HL-60 (cell line): ENCODE measurements around the gene SPRR5.

ENCODE experiments used
- DNase-seq, 2 experiments: peaks; one replicate each; pipeline ENCODE4 v3.0.0-alpha.2; 2010 to 2020; ENCODE audit warnings: low read depth in 1 of 2, low spot score in 1 of 2
- H3K27ac ChIP-seq: fragments of 250-450 bp; sonication (Bioruptor Pico); replicated peaks from 2 replicates; pipeline ENCODE4 v1.5.1; 2020; ENCODE audit warnings: mild to moderate bottlenecking, moderate library complexity
- H3K27me3 ChIP-seq: fragments of 250-450 bp; sonication (Bioruptor Pico); 2 replicates; pipeline ENCODE4 v1.5.1; 2021; ENCODE audit warnings: mild to moderate bottlenecking, moderate library complexity; ENCODE audit not compliant: insufficient read depth, poor library complexity, severe bottlenecking
- H3K4me3 ChIP-seq: replicated peaks from 2 replicates; pipeline ENCODE4 v1.5.1; 2011; ENCODE audit warnings: mild to moderate bottlenecking, control low read depth, low read length; ENCODE audit not compliant: insufficient read depth
- CTCF ChIP-seq: IDR thresholded peaks from one replicate; pipeline ENCODE4 v1.5.1; 2011; ENCODE audit warnings: low read length, control low read depth, inconsistent platforms; ENCODE audit not compliant: insufficient read depth
- GABPA ChIP-seq: IDR thresholded peaks from 2 replicates; pipeline ENCODE4 v1.6.1; 2012; ENCODE audit warnings: low read depth
- POLR2AphosphoS5 ChIP-seq: IDR thresholded peaks from 2 replicates; pipeline ENCODE4 v1.6.1; 2012; ENCODE audit warnings: low read depth
- REST ChIP-seq: IDR thresholded peaks from 2 replicates; pipeline ENCODE4 v1.6.1; 2012; ENCODE audit warnings: low read depth; ENCODE audit not compliant: insufficient replicate concordance
- SPI1 ChIP-seq: IDR thresholded peaks from 2 replicates; pipeline ENCODE4 v1.6.1; 2012; ENCODE audit warnings: low read depth, mild to moderate bottlenecking, borderline replicate concordance

SPRR5 gene

GRCh38 chr1:152961226-152961891, 14.4 kb downstream of the SPRR5 start:
- Histone ChIP-seq H3K4me3 (no peak overlapping the region), H3K27me3 (peaks cover 2% of the 10 kb centered on the region), H3K27ac (no peak overlapping the region)
- no peak for TF ChIP-seq GABPA
- TF ChIP-seq CTCF, result no peak
- no peak for TF ChIP-seq POLR2AphosphoS5
- no peak for TF ChIP-seq SPI1
- no peak for TF ChIP-seq REST
- no peak for DNase-seq

DNA sequence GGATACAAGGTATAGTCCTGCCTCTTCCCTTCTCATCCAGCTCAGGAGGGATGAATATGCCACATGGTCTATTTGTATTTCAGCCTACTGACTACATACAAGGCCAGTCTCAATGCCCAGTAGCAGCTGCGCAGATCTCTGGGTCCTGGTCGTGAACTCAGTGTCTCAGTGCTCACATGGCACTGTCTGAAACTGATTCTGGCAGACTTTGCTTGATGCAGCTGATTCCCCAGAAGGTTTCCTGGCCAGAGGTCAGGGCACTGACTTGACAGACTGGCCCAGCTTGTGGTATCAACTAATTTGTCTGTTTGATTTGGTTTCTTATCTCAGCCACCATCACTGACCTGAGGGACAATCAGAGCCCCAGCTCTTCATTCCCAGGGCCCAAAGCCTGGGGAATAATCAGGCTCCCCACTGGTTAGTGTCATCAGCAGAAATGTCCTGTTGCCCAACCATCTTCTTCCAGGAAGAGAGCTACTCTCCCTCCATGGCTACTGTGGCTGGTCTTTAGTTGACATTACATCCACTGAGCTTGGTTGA, 15.9 kb downstream of the SPRR5 start:
- no peak for DNase-seq
- TF ChIP-seq POLR2AphosphoS5, result no peak
- TF ChIP-seq CTCF, result no peak
- Histone ChIP-seq H3K27me3 (peaks cover 2% of the 10 kb centered on the region), H3K27ac (no peak overlapping the region), H3K4me3 (no peak overlapping the region)

GRCh38 chr1:152964536-152964935, 17.5 kb downstream of the SPRR5 start:
- Histone ChIP-seq H3K27me3 (peaks cover 2% of the 10 kb centered on the region), H3K4me3 (no peak overlapping the region), H3K27ac (no peak overlapping the region)
- TF ChIP-seq GABPA, result no peak
- no peak for TF ChIP-seq POLR2AphosphoS5
- DNase-seq, result no peak

DNA sequence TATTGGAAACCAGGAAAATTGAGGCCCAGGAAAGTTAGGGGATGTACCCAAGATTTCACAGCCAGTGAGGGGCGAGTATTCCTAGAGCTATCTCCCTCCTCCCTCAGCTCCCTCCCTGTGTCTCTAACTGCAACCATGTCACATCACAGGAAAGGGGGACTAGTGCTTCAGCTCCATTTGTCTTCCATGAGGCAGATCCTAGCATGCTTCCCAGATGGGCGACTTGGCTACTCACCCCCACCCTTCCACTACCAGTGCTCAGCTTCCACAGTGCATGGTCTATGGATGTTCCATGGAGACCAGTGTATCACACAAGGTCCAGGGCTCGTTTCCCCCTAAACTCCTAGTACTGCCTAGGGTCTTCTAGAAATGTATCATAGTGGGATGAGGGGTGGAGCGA, 18.8 kb downstream of the SPRR5 start:
- TF ChIP-seq GABPA, result no peak
- no peak for TF ChIP-seq REST
- TF ChIP-seq SPI1, result no peak
- no peak for TF ChIP-seq POLR2AphosphoS5
- TF ChIP-seq CTCF, result no peak
- no peak overlapping the region for H3K4me3 ChIP-seq
- DNase-seq, result no peak
- H3K27me3 ChIP-seq, result no peaks in the 10 kb centered on the region
- no peak overlapping the region for H3K27ac ChIP-seq
